Measurements from ENCODE around the gene TRIM26. TPM values are rescaled to one million over a fixed set of nuclear protein-coding genes. Genes with fewer than 3 reads are reported as not detected.
A peak's percentile ranks its signal among the peaks of the same experiment; 100 is the strongest.
"Not testable (repeated sequence)": the region's sequence is repeated elsewhere in the genome, so short reads cannot be mapped to it uniquely, and the experiment has no call there.

The TRIM26 gene
- total RNA-seq, 2 experiments from 2014 or later: 42.1 to 44.1 TPM

- peak in 3 of 14 experiments; percentile 26 to 55 (median 33) for DNase-seq
- no peaks in the 10 kb centered on the region for H3K36me3 ChIP-seq (ENCODE audit: insufficient read depth, low read length)
- H3K4me1 Mint-ChIP-seq (ENCODE audit: low read depth): peaks cover 4% of the 10 kb centered on the region
- CTCF ChIA-PET: no interaction called here
- POLR2A ChIA-PET: no interaction called here
- TF ChIP-seq CTCF (IDR thresholded peaks at IDR 0.05): no peak
- H3K9me3 Mint-ChIP-seq: no peaks in the 10 kb centered on the region
- H3K27me3 Mint-ChIP-seq: peaks cover 48% of the 10 kb centered on the region
- H3K4me3 ChIP-seq (ENCODE audit: low read length): no peak overlapping the region
- H3K27ac ChIP-seq (ENCODE audit: low read depth in 1 of 2, low read length in 2 of 2): no peak overlapping the region
- no peak for ATAC-seq (ENCODE audit: poor library complexity)
- intact Hi-C loops (cut with DNase I, micrococcal nuclease): no loop called here
- H3K4me1 ChIP-seq (ENCODE audit: insufficient read depth, low read length): peaks cover 18% of the 10 kb centered on the region
- no peaks in the 10 kb centered on the region for H3K36me3 Mint-ChIP-seq (ENCODE audit: low read depth)
- no peak overlapping the region for H3K27ac Mint-ChIP-seq
- H3K4me3 Mint-ChIP-seq: no peak overlapping the region
- H3K27me3 ChIP-seq (ENCODE audit: control insufficient read depth in 1 of 2, insufficient read depth in 2 of 2, low read length in 2 of 2): peaks cover 18 to 20% of the 10 kb centered on the region in 2 experiments
- H3K9me3 ChIP-seq (ENCODE audit: control insufficient read depth in 1 of 2, insufficient read depth in 1 of 2, low read length in 2 of 2): peaks cover 0 to 4% of the 10 kb centered on the region in 2 experiments
Observed at GRCh38 chr6:30167101-30167500, 46.1 kb downstream of the TRIM26 start.

- H3K27ac Mint-ChIP-seq; intact Hi-C loops (cut with DNase I, micrococcal nuclease): not testable (repeated sequence)
- H3K27me3 Mint-ChIP-seq: peaks cover 32% of the 10 kb centered on the region
Observed at GRCh38 chr6:30165238-30165637, 48.0 kb downstream of the TRIM26 start.

GRCh38 chr6:30164714-30165113, 48.5 kb downstream of the TRIM26 start:
- Mint-ChIP-seq H3K27me3 (peaks cover 27% of the 10 kb centered on the region), H3K27ac (no peak overlapping the region), H3K9me3 (no peaks in the 10 kb centered on the region), H3K4me3 (no peak overlapping the region), H3K36me3 (ENCODE audit: low read depth) (no peaks in the 10 kb centered on the region), H3K4me1 (ENCODE audit: low read depth) (peaks cover 4% of the 10 kb centered on the region)
- H3K9me3 ChIP-seq (ENCODE audit: control insufficient read depth in 1 of 2, insufficient read depth in 1 of 2, low read length in 2 of 2): no peaks in the 10 kb centered on the region
- no peak for TF ChIP-seq CTCF (IDR thresholded peaks at IDR 0.05)
- H3K4me3 ChIP-seq (ENCODE audit: low read length): no peak overlapping the region
- intact Hi-C loops (cut with DNase I, micrococcal nuclease): no loop called here
- ChIA-PET CTCF (no interaction called here), POLR2A (interaction anchor here (0.7 kb wide), 1 partner anchor 18 kb away, joined by 5 read pairs; no protein-coding TSS in a partner anchor)
- H3K27me3 ChIP-seq (ENCODE audit: control insufficient read depth in 1 of 2, insufficient read depth in 2 of 2, low read length in 2 of 2): peaks cover 0 to 7% of the 10 kb centered on the region in 2 experiments
- H3K4me1 ChIP-seq (ENCODE audit: insufficient read depth, low read length): peaks cover 8% of the 10 kb centered on the region
- H3K36me3 ChIP-seq (ENCODE audit: insufficient read depth, low read length): no peaks in the 10 kb centered on the region
- no peak overlapping the region for H3K27ac ChIP-seq (ENCODE audit: low read depth in 1 of 2, low read length in 2 of 2)
- no peak for ATAC-seq (ENCODE audit: poor library complexity)
- no peak for DNase-seq

More at GRCh38 chr6:30165238-30165637, 48.0 kb downstream of the TRIM26 start:
- H3K4me3 Mint-ChIP-seq; DNase-seq; H3K36me3 ChIP-seq (ENCODE audit: insufficient read depth, low read length); H3K4me1 ChIP-seq (ENCODE audit: insufficient read depth, low read length); H3K9me3 Mint-ChIP-seq; H3K36me3 Mint-ChIP-seq (ENCODE audit: low read depth); ATAC-seq (ENCODE audit: poor library complexity); H3K4me3 ChIP-seq (ENCODE audit: low read length); H3K4me1 Mint-ChIP-seq (ENCODE audit: low read depth); H3K27me3 ChIP-seq (ENCODE audit: control insufficient read depth in 1 of 2, insufficient read depth in 2 of 2, low read length in 2 of 2); H3K27ac ChIP-seq (ENCODE audit: low read depth in 1 of 2, low read length in 2 of 2); CTCF ChIA-PET; H3K9me3 ChIP-seq (ENCODE audit: control insufficient read depth in 1 of 2, insufficient read depth in 1 of 2, low read length in 2 of 2); POLR2A ChIA-PET: not testable (repeated sequence)

All from CD4-positive, alpha-beta T cell (primary cell).